HUES48 (cell line): ENCODE measurements around the gene TRIM41.
"Not testable (repeated sequence)": the region's sequence is repeated elsewhere in the genome, so short reads cannot be mapped to it uniquely, and the experiment has no call there.

Experiments
- H3K27ac ChIP-seq: one replicate; pipeline ENCODE4 v1.7.0; 2013; ENCODE audit warnings: low read depth, low read length, inconsistent platforms
- H3K27me3 ChIP-seq: 2 replicates; pipeline ENCODE4 v1.6.1; 2013; ENCODE audit warnings: mild to moderate bottlenecking, low read length; ENCODE audit not compliant: control insufficient read depth, insufficient read depth
- H3K36me3 ChIP-seq: 2 replicates; pipeline ENCODE4 v1.6.1; 2013; ENCODE audit warnings: low read length; ENCODE audit not compliant: control insufficient read depth, insufficient read depth
- H3K4me1 ChIP-seq: 2 replicates; pipeline ENCODE4 v1.6.1; 2013; ENCODE audit warnings: mild to moderate bottlenecking, low read length; ENCODE audit not compliant: control insufficient read depth, insufficient read depth
- H3K4me3 ChIP-seq: 2 replicates; pipeline ENCODE4 v1.5.1; 2013; ENCODE audit warnings: mild to moderate bottlenecking, low read depth, low read length
- H3K9ac ChIP-seq: 2 replicates; pipeline ENCODE4 v1.6.1; 2013; ENCODE audit warnings: mild to moderate bottlenecking, low read depth, low read length, moderate library complexity
- H3K9me3 ChIP-seq: 2 replicates; pipeline ENCODE4 v1.6.1; 2013; ENCODE audit warnings: low read length; ENCODE audit not compliant: control insufficient read depth, insufficient read depth

TRIM41 gene

GRCh38 chr5:181214249-181214648 lies 8.8 kb upstream of the TRIM41 start:
- peaks cover 13% of the 10 kb centered on the region for H3K27me3 ChIP-seq
- H3K27ac ChIP-seq, H3K4me1 ChIP-seq, H3K9ac ChIP-seq, H3K36me3 ChIP-seq, H3K4me3 ChIP-seq, H3K9me3 ChIP-seq: not testable (repeated sequence)

GRCh38 chr5:181215997-181216989 lies 6.8 kb upstream of the TRIM41 start:
- Histone ChIP-seq H3K36me3 (no peaks in the 10 kb centered on the region), H3K9ac (no peak overlapping the region), H3K27ac (no peak overlapping the region), H3K9me3 (no peaks in the 10 kb centered on the region), H3K4me1 (no peaks in the 10 kb centered on the region), H3K4me3 (peak overlapping the region; percentile 80), H3K27me3 (peaks cover 13% of the 10 kb centered on the region)

- Histone ChIP-seq H3K4me3 (peak overlapping the region; percentile 80), H3K9ac (no peak overlapping the region), H3K4me1 (no peaks in the 10 kb centered on the region), H3K27me3 (peaks cover 13% of the 10 kb centered on the region), H3K9me3 (no peaks in the 10 kb centered on the region), H3K27ac (no peak overlapping the region), H3K36me3 (no peaks in the 10 kb centered on the region)
Observed at GRCh38 chr5:181217111-181217802, 5.8 kb upstream of the TRIM41 start.

- H3K27ac ChIP-seq = no peak overlapping the region
- H3K9me3 ChIP-seq = no peaks in the 10 kb centered on the region
- H3K4me3 ChIP-seq = peak overlapping the region; percentile 80
- peaks cover 13% of the 10 kb centered on the region for H3K27me3 ChIP-seq
- H3K9ac ChIP-seq = no peak overlapping the region
- no peaks in the 10 kb centered on the region for H3K4me1 ChIP-seq
- no peaks in the 10 kb centered on the region for H3K36me3 ChIP-seq
Observed at GRCh38 chr5:181217803-181218062, 5.3 kb upstream of the TRIM41 start.

- Histone ChIP-seq H3K4me3 (peak overlapping the region; percentile 80), H3K27ac (no peak overlapping the region), H3K27me3 (peaks cover 13% of the 10 kb centered on the region), H3K9ac (no peak overlapping the region), H3K4me1 (no peaks in the 10 kb centered on the region), H3K9me3 (no peaks in the 10 kb centered on the region), H3K36me3 (no peaks in the 10 kb centered on the region)
Observed at GRCh38 chr5:181218795-181219124, 4.3 kb upstream of the TRIM41 start.

- Histone ChIP-seq H3K9ac (no peak overlapping the region), H3K27me3 (peaks cover 13% of the 10 kb centered on the region), H3K4me3 (no peak overlapping the region), H3K36me3 (no peaks in the 10 kb centered on the region), H3K27ac (no peak overlapping the region), H3K9me3 (no peaks in the 10 kb centered on the region), H3K4me1 (no peaks in the 10 kb centered on the region)
Observed at GRCh38 chr5:181219262-181220177, 3.6 kb upstream of the TRIM41 start.

- H3K27ac ChIP-seq = no peak overlapping the region
- no peaks in the 10 kb centered on the region for H3K4me1 ChIP-seq
- no peak overlapping the region for H3K9ac ChIP-seq
- no peaks in the 10 kb centered on the region for H3K9me3 ChIP-seq
- H3K27me3 ChIP-seq = peaks cover 13% of the 10 kb centered on the region
- H3K36me3 ChIP-seq = peaks cover 5% of the 10 kb centered on the region
- H3K4me3 ChIP-seq = no peak overlapping the region
Observed at GRCh38 chr5:181220178-181220515, 2.9 kb upstream of the TRIM41 start.

GRCh38 chr5:181221105-181221791 lies 1.8 kb upstream of the TRIM41 start:
- H3K36me3 ChIP-seq = peaks cover 15% of the 10 kb centered on the region
- peak overlapping the region; percentile 45 for H3K4me3 ChIP-seq
- H3K27me3 ChIP-seq = peaks cover 9% of the 10 kb centered on the region
- H3K9ac ChIP-seq = no peak overlapping the region
- no peak overlapping the region for H3K27ac ChIP-seq
- no peaks in the 10 kb centered on the region for H3K9me3 ChIP-seq
- no peaks in the 10 kb centered on the region for H3K4me1 ChIP-seq

- H3K9ac ChIP-seq = peak overlapping the region; percentile 51; the same call in 1 of the 2 replicates
- H3K27ac ChIP-seq = peak overlapping the region; percentile 92
- no peaks in the 10 kb centered on the region for H3K4me1 ChIP-seq
- 0 out of 2 replicates have a peak, but pooled peaks cover 4% of the 10 kb centered on the region for H3K27me3 ChIP-seq
- H3K9me3 ChIP-seq = no peaks in the 10 kb centered on the region
- peaks cover 20% of the 10 kb centered on the region for H3K36me3 ChIP-seq
- H3K4me3 ChIP-seq = peak overlapping the region; percentile 90
Observed at GRCh38 chr5:181221792-181222629, 1.1 kb upstream of the TRIM41 start.

GRCh38 chr5:181222630-181223057 lies 437 bp upstream of the TRIM41 start:
- H3K27me3 ChIP-seq = no peaks in the 10 kb centered on the region
- H3K4me3 ChIP-seq = peak overlapping the region; percentile 90
- peak overlapping the region; percentile 34 for H3K9ac ChIP-seq
- no peaks in the 10 kb centered on the region for H3K9me3 ChIP-seq
- H3K4me1 ChIP-seq = no peaks in the 10 kb centered on the region
- peak overlapping the region; percentile 92 for H3K27ac ChIP-seq
- peaks cover 25% of the 10 kb centered on the region for H3K36me3 ChIP-seq
